Measurements from ENCODE around the gene MARK3.
"Not testable (repeated sequence)": the region's sequence is repeated elsewhere in the genome, so short reads cannot be mapped to it uniquely, and the experiment has no call there.

DNA sequence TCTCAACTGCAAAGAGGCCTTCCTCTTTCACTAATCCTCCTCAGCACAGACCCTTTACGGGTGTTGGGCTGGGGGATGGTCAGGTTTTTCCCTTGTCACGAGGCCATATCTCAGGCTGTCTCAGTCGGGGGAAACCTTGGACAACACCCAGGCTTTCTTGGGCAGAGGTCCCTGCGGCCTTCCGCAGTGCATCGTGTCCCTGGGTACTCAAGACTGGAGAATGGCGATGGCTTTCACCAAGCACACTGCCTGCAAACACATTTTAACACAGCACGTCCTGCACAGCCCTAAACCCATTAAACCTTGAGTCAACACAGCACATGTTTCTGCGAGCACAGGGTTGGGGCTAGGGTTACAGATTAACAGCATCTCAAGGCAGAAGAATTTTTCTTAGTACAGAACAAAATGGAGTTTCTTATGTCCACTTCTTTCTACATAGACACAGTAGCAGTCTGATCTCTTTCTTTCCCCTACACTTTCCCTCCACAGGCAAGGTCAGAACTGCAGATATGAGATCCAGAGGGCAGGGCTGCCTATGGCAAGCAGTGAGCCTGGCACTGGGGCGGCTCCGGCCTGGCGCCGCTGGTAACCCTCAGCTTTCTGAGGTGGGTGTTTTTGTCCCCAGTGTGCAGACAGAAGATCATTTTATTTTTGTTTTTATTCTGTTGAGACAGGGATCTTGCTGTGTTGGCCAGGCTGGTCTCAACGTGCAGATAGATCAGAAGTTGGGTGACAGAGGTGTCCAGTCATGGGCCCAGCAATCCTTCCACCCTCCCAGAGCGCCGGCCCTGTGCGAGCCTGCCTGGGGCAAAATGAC lies 140.4 kb downstream of the MARK3 start:
- TF ChIP-seq, protein P1, sequence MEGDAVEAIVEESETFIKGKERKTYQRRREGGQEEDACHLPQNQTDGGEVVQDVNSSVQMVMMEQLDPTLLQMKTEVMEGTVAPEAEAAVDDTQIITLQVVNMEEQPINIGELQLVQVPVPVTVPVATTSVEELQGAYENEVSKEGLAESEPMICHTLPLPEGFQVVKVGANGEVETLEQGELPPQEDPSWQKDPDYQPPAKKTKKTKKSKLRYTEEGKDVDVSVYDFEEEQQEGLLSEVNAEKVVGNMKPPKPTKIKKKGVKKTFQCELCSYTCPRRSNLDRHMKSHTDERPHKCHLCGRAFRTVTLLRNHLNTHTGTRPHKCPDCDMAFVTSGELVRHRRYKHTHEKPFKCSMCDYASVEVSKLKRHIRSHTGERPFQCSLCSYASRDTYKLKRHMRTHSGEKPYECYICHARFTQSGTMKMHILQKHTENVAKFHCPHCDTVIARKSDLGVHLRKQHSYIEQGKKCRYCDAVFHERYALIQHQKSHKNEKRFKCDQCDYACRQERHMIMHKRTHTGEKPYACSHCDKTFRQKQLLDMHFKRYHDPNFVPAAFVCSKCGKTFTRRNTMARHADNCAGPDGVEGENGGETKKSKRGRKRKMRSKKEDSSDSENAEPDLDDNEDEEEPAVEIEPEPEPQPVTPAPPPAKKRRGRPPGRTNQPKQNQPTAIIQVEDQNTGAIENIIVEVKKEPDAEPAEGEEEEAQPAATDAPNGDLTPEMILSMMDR (conservative IDR thresholded peaks at IDR 0.05) = not testable (repeated sequence)
- TF ChIP-seq EZH2 (IDR thresholded peaks at IDR 0.05; ENCODE audit: low read depth) = not testable (repeated sequence)

All from PC-9 (cell line).